Stomach (tissue), 9 donors: Measurements from ENCODE around the gene ATF7. TPM values are rescaled to one million over a fixed set of nuclear protein-coding genes. Genes with fewer than 3 reads are reported as not detected.
A peak's percentile ranks its signal among the peaks of the same experiment; 100 is the strongest.

Experiments
- DNase-seq, 2 donors: peaks; one replicate each; pipeline versions ENCODE4 v3.0.0 to v3.0.0-alpha.2; 2013 to 2019
- H3K27ac ChIP-seq, 5 donors: fragments of 200-600 bp in 4 of 5; sonication (generic) in 4 of 5; one replicate each; pipeline ENCODE4 v1.5.1; 2013 to 2019; ENCODE audit warnings: mild to moderate bottlenecking in 1 of 5, moderate library complexity in 1 of 5
- H3K27me3 ChIP-seq, 3 donors: fragments of 200-600 bp; sonication (generic); one replicate each; pipeline ENCODE4 v1.5.1; 2017 to 2019; ENCODE audit warnings: mixed run types in 1 of 3
- H3K36me3 ChIP-seq, 4 donors: fragments of 200-600 bp; sonication (generic); 1 replicate in 3 of 4; 2 replicates in 1 of 4; pipeline ENCODE4 v1.5.1; 2016 to 2019
- H3K4me1 ChIP-seq, 4 donors: fragments of 200-600 bp; sonication (generic); one replicate each; pipeline ENCODE4 v1.5.1; 2016 to 2019
- H3K4me3 ChIP-seq, 4 donors: fragments of 200-600 bp; sonication (generic) in 3 of 4; one replicate each; pipeline ENCODE4 v1.5.1; 2016 to 2019; ENCODE audit warnings: mild to moderate bottlenecking in 1 of 4
- H3K9me3 ChIP-seq, 4 donors: fragments of 200-600 bp; sonication (generic); one replicate each; pipeline ENCODE4 v1.5.1; 2016 to 2019
- CTCF ChIP-seq, 7 experiments: fragments of 450-650 bp in 4 of 7; fragments of 200-600 bp in 3 of 7; sonication (generic) in 3 of 7; IDR thresholded peaks; one replicate each; pipeline ENCODE4 v1.5.1; 2016 to 2019; ENCODE audit warnings: antibody characterized with exemption in 7 of 7, control low read depth in 2 of 7, mild to moderate bottlenecking in 1 of 7
- EP300 ChIP-seq: sonication (generic); formaldehyde crosslinking; IDR thresholded peaks from one replicate; pipeline ENCODE4 v1.6.1; 2017; ENCODE audit warnings: antibody characterized with exemption
- POLR2A ChIP-seq, 4 donors: fragments of 450-650 bp; IDR thresholded peaks; one replicate each; pipeline ENCODE4 v1.6.1; 2016; ENCODE audit warnings: antibody characterized with exemption in 4 of 4, control low read depth in 2 of 4, mild to moderate bottlenecking in 1 of 4, moderate library complexity in 1 of 4
- POLR2AphosphoS5 ChIP-seq, 3 donors: sonication (generic); formaldehyde crosslinking; IDR thresholded peaks; one replicate each; pipeline ENCODE4 v1.6.1; 2016; ENCODE audit warnings: antibody characterized with exemption in 3 of 3
- WGBS, 5 donors: extraction: QIAGEN DNeasy Blood & Tissue Kit in 3 of 5; methylation state at CpG; one replicate each; pipeline versions ENCODE4 v1.1.5 to v1.1.7; 2013 to 2018; 5-methylcytosine and 5-hydroxymethylcytosine counted together
- intact Hi-C: fragments of 100-400 bp; cut with DNase I; formaldehyde crosslinking; loops from one replicate; pipeline ENCODE4 v1.15.1; 2023; ENCODE audit warnings: low total_unique reads
- polyA plus RNA-seq, 3 donors: library from polyadenylated mRNA; stranded (reverse); fragments of 200-250 nt; gene quantifications; one replicate each; pipeline ENCODE4 v1.2.3, GENCODE V29; 2013
- total RNA-seq, 5 donors: library from RNA; depleted of rRNA; stranded (reverse); fragments of >200 nt; gene quantifications; one replicate each; pipeline versions ENCODE4 v1.1.0 to v1.2.3, GENCODE V29; 2014 to 2016
- donor health status: healthy with polysubstance abuse.
- donor health status: Bipolar disorder and iron deficiency.
- donor health status: healthy.

Gene ATF7
- total and polyA plus RNA-seq, 8 donors: 9.0 to 93.4 (median 16.3) TPM

- no peak for DNase-seq
- H3K27me3 ChIP-seq: no peaks in the 10 kb centered on the region
- H3K4me1 ChIP-seq: peaks cover 4 to 70% (median 45%) of the 10 kb centered on the region in 4 donors
- H3K27ac ChIP-seq: no peak overlapping the region
- intact Hi-C loops: no loop called here
- H3K4me3 ChIP-seq: no peak overlapping the region
- H3K36me3 ChIP-seq: peaks cover 0 to 4% (median 0%) of the 10 kb centered on the region in 4 donors
- TF ChIP-seq CTCF (IDR thresholded peaks at IDR 0.05) (no peak), EP300 (no peak), POLR2A (IDR thresholded peaks at IDR 0.05) (no peak), POLR2AphosphoS5 (IDR thresholded peaks at IDR 0.05) (no peak)
- H3K9me3 ChIP-seq: no peaks in the 10 kb centered on the region
- 45 to 82% (median 69%) methylated on average over 1 of the region's 1 CpG for WGBS, 5 donors
These were observed 33.2 kb downstream of the ATF7 start for GRCh38 chr12:53593031-53593430.

DNA sequence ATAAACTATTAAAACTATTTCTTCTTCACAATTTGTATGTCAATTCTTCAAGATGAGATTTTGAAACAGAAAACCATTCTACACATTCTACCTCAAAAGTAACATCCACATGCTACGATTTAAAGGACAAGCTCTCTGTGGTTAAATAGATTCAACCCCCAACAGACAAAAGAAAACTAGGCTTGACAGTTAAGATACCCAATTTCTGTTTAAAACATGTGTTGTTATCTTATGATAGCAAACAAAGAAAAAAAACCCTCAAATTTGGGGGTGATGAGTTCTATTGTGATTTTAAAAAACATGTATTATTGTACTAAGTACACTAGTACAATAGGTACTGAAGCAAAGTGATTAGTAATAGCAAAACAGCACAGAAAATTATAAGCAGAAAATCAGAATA is 33.8 kb downstream of the ATF7 start:
- Histone ChIP-seq H3K9me3 (no peaks in the 10 kb centered on the region), H3K4me1 (peaks cover 4 to 65% (median 43%) of the 10 kb centered on the region in 4 donors), H3K27ac (no peak overlapping the region), H3K4me3 (no peak overlapping the region), H3K36me3 (peaks cover 0 to 4% (median 0%) of the 10 kb centered on the region in 4 donors), H3K27me3 (no peaks in the 10 kb centered on the region)
- no peak for DNase-seq
- 66 to 82% (median 76%) methylated on average over 1 of the region's 1 CpG for WGBS, 5 donors
- intact Hi-C loops: no loop called here
- TF ChIP-seq EP300 (no peak), POLR2A (IDR thresholded peaks at IDR 0.05) (no peak), CTCF (IDR thresholded peaks at IDR 0.05) (no peak), POLR2AphosphoS5 (IDR thresholded peaks at IDR 0.05) (no peak)

DNA sequence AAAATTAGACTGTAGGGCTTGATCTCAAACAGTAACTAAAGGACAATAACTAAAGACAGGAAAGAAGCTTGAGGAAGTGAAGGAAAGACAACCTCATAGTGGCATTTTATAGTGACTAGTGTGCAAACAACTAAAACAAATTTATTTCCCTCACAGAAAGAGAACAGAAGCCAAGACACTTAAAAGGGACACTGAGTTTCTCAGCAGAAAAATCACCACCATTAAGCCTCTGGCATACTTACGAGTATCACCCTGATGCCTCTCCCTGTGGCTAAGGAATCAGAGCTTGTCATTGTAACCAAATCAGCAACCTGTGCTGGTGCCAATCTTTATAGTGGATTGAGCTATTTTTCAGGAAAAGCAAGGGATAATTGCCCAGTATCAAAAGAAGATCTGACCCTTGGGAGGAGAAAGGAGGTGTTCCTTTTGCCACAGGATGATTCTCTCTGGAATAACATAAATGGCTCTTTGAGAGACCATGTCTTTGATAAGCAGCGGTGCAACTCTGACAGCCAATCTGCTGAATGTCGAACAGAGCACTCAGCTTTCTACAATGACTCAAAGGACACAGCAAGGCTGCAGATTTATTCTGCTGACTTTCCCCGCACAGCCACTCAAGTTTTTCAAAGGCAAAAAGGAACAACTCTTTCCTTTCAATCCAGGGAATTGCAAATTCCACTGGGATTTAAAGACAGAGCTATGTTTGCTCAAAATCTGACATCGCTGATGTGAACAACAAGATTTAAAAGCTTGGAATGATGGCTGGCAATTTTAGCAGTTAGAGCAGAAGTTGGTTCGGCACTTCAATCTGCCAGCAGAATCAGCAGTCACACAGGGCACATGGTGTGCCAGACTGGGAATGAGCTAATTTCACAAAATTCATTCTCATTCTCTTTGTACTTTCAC is 34.6 kb downstream of the ATF7 start:
- Histone ChIP-seq H3K27ac (peak overlapping the region in 1 of 5 donors; percentile 2), H3K27me3 (no peaks in the 10 kb centered on the region), H3K36me3 (peaks cover 0 to 4% (median 0%) of the 10 kb centered on the region in 4 donors), H3K9me3 (no peaks in the 10 kb centered on the region), H3K4me3 (no peak overlapping the region), H3K4me1 (peaks cover 4 to 62% (median 37%) of the 10 kb centered on the region in 4 donors)
- TF ChIP-seq EP300 (no peak), POLR2A (IDR thresholded peaks at IDR 0.05) (no peak), CTCF (IDR thresholded peaks at IDR 0.05) (no peak), POLR2AphosphoS5 (IDR thresholded peaks at IDR 0.05) (no peak)
- 27 to 44% (median 31%) methylated on average over 6 of the region's 6 CpGs for WGBS, 5 donors
- intact Hi-C loops: no loop called here
- no peak for DNase-seq

- Histone ChIP-seq H3K27me3 (no peaks in the 10 kb centered on the region), H3K4me1 (peaks cover 4 to 62% (median 36%) of the 10 kb centered on the region in 4 donors), H3K27ac (no peak overlapping the region), H3K36me3 (peaks cover 0 to 4% (median 0%) of the 10 kb centered on the region in 4 donors), H3K9me3 (no peaks in the 10 kb centered on the region), H3K4me3 (no peak overlapping the region)
- intact Hi-C loops: no loop called here
- no peak for TF ChIP-seq EP300
- TF ChIP-seq POLR2A (IDR thresholded peaks at IDR 0.05): no peak
- TF ChIP-seq POLR2AphosphoS5 (IDR thresholded peaks at IDR 0.05): no peak
- TF ChIP-seq CTCF (IDR thresholded peaks at IDR 0.05): no peak
- no peak for DNase-seq
- WGBS, 5 donors: 82 to 89% (median 86%) methylated on average over 3 of the region's 3 CpGs
These were observed 35.5 kb downstream of the ATF7 start for GRCh38 chr12:53590652-53591051.
